CD4-positive, alpha-beta T cell treated with Interferon gamma for 1 hour (primary cell): ENCODE measurements around the gene KIAA1958.
"Not testable (repeated sequence)": the region's sequence is repeated elsewhere in the genome, so short reads cannot be mapped to it uniquely, and the experiment has no call there.

Experiments
- DNase-seq: peaks from one replicate; pipeline ENCODE4 v3.0.0-alpha.2; 2020

Gene KIAA1958

GRCh38 chr9:112673221-112673620 lies 186.6 kb downstream of the KIAA1958 start:
- DNase-seq: not testable (repeated sequence)

- DNase-seq: no peak
Measured at GRCh38 chr9:112677040-112677439, 190.4 kb downstream of the KIAA1958 start.

DNA sequence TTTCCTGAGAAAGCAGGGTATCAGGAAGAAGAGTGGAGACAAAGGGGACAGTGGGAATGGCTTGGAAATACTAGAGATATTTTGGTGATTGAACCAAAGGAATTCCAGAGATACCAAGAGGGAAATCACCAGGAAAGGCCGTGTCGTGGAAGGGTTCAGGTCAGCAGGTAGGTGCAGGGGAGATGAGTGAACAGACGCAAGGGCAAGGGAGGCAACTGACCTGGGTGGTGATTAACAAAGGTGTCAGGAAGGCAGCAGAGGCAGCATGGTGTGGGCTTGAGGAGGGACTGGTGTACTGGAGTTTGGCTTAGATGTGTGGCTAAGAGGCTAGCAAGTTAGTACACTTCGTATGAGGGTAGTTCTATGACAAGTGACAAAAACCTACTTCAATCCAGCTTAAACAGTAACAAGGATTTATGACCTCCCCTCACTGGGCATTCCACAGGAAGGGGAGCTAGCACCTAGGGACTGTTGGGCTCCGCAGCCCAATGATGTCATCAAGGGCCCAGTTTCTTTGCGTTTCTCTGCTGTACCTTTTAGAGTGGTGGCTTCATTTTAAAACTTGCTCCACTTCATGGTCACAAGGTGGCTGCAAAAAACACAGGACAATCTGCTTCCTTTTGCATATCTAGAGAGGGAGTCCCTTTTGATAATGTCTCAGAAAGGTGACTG lies 194.2 kb downstream of the KIAA1958 start:
- DNase-seq: no peak

DNA sequence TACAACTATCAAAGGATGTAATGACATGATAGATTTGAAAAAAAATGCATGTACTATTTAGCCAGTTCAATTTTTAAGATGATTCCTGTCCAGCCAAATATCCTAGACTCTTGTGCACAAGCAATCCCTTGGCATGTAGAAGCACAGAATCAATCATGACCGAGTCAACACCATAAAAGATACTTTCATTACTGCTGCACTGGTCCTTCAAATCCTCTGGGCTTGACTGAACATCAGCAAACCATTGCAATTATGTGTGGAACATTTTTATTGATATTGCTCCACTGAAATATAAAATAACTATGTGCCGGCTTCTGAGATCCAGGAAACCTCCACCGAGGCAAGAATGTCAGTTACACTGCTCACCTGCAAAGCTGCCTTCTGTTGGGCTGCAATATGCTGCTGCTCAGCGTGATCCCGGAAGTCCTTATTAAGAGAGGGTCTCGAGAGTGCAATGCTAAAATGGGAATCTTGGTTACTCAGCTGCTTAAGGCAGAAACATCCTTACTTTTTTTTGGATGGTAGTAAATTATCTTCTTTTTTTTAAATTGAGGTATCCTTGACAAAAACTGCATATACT lies 202.6 kb downstream of the KIAA1958 start:
- DNase-seq: no peak

DNA sequence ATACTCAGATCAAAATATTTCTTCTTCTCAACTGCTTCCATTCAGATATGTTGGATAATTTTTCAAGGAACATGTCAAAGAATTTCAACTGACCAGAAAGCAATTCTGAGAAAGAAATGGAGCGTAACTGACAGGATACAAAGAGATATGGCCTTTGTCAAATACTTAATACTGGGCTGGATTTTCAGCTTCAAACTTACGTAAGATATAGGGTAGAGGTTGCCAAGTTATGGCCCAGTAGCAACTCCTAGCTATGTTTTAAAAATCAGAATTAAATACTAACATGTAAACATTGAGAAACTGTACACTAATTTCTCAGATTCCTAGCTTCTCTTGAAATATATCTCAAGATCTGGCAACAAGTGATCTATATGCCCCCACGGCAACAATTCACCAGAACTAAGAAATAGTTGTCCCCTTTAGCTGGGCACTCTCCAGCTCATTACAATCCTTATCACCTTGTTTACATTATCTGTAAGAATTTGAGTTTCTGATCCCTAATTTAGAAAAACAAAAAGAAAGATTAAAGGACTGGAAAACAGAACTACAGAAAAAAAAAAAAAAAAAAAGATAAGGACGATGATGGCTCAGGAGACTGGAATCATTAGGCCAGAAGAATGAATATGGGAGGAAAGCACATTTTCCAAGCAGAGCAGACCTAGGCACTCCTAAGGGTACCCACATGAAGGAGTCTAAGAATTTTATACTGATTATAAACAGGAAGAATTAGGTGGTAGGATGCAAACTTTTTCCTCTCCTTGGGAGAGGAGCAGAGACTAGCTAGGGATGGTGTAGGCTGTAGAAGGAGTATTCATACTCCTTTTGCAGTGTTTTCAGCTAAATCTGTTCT lies 208.3 kb downstream of the KIAA1958 start:
- no peak for DNase-seq

- DNase-seq: no peak
Measured at GRCh38 chr9:112696461-112696860, 209.8 kb downstream of the KIAA1958 start.

DNA sequence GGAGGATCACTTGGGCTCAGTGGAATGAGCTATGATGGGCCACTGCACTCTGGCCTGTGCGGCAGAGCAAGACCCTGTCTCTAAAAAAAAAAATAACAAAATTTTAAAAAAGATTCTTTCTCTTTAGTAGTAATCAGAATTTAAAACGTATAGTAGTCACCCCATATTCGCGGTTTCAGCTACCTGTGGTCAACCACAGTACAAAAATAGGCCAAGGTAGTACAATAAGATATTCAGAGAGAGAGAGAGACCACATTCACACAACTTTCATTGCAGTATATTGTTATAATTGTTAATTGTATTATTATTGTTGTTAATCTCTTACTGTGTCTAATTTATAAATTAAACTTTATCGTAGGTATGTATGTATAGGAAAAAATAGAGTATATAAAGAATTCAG lies 212.6 kb downstream of the KIAA1958 start:
- no peak for DNase-seq

GRCh38 chr9:112700085-112700484 lies 213.5 kb downstream of the KIAA1958 start:
- no peak for DNase-seq

GRCh38 chr9:112703304-112703703 lies 216.7 kb downstream of the KIAA1958 start:
- DNase-seq: no peak

DNA sequence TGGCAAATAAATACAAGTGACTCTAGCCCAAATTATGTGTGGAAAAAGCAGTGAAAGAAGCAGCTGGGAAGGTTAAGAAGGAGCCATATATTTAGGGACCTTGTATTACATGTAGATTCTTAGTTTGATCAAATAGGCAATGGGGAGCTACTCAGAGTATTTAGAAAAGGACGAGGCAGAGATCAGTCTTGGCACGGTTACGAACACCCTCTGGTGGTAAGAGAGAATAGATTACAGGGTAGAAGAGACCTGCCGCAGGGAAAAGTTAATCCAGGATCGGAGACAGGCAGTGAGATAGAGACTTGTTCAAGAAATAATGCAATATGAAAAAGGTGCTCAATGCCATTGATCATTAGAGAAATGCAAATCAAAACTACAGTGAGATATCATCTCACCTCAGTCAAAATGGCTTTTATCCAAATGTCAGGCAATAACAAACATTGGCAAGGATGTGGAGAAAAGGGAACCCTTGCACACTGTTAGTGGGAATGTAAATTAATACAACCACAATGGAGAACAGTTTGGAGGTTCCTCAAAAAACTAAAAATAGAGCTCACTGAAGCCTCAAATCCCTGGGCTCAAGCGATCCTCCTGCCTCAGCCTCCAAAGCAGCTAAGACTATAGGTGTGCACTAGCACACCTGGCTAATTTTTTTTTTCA lies 219.3 kb downstream of the KIAA1958 start:
- no peak for DNase-seq

GRCh38 chr9:112711050-112711689 lies 224.5 kb downstream of the KIAA1958 start:
- DNase-seq: no peak

GRCh38 chr9:112712678-112713077 lies 226.1 kb downstream of the KIAA1958 start:
- no peak for DNase-seq

DNA sequence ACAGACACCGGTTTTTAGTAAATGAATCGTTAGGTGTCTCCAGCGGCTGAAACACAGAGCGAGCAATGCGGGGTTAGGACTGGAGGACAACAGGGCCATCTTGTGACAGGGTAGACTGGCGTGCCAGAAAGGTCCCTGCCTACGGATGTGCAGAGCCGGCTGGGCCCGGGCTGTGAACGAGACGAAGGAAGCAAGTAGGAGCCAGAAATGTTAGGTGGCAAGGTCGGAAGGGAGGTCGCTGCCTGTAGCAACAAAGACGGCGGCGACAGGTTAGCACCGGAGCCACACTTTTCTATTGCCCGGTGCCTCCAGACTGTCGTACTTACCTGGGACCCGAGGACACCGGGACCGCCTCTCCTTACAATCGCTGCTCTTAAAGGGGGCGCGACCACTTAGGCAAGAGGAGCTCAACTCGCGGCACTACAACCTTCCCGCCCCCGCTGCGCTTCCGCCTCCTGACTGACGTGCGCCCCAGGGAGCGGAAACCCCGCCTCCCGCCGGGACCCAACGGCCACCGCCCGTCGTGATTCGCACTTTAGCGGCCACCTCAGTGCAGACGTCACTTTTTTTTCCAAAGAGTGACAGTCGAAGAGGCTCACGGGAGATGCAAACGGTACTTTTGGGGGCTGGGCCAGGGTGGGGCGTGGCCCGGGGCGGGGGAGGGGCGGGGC lies 231.2 kb downstream of the KIAA1958 start, which contains the start of gene INIP:
TSS of gene INIP (minus strand) at position 457 of the 671 bp plus-strand sequence. CDS start 1,632 bp downstream, outside the sequence.
- DNase-seq: peak; percentile 97
